ENCODE data around the gene CASP2. TPM values are rescaled to one million over a fixed set of nuclear protein-coding genes. Genes with fewer than 3 reads are reported as not detected.

CASP2 gene
- 35.5 and 39.3 TPM in 2 replicates for total RNA-seq (2013; cell fraction: nucleolus; rRNA removed)
- total RNA-seq (2014; rRNA removed) (20.2 and 20.9 TPM in 2 replicates), total RNA-seq (2014; rRNA removed; fragmentation: Illumina TruSeq; extraction: Trizol) (14.1 and 14.2 TPM in 2 replicates), total RNA-seq (2021) (56.1 and 60.4 TPM in 2 replicates), polyA plus RNA-seq (2011; rRNA removed) (19.6 and 33.5 TPM in 2 replicates), polyA plus RNA-seq (2014; fragmentation: Illumina TruSeq; extraction: Trizol) (35.9 and 36.1 TPM in 2 replicates), polyA plus RNA-seq (2014; fragmentation: Nextera tagmentation; extraction: Ambion mirVana) (10 to 100 TPM; 12.1 to 17.4 TPM), polyA plus RNA-seq (2014; rRNA removed) (21.0 and 22.3 TPM in 2 replicates), polyA plus RNA-seq (2016; fragmentation: Nextera tagmentation; extraction: Ambion mirVana) (10 to 100 TPM; 30.1 to 34.1 TPM), polyA minus RNA-seq (2011; rRNA and poly(A)+ RNA removed) (84.9 and 89.5 TPM in 2 replicates), Bru-seq, nascent RNA (percentile 91 among the genes with signal in this experiment), BruChase-seq, experiment 1, labeled RNA remaining after a 6-hour chase (percentile 93 among the genes with signal in this experiment), BruChase-seq, experiment 2, labeled RNA remaining after a 2-hour chase (percentile 94 among the genes with signal in this experiment)
- polyA plus RNA-seq (2011; ENCODE audit: low read depth) = 18.0 TPM
- 28.9 and 30.0 TPM in 2 replicates for polyA plus RNA-seq (2011; cell fraction: cytosol; rRNA removed)
- 28.2 and 35.4 TPM in 2 replicates for polyA plus RNA-seq (2011; cell fraction: nucleus; rRNA removed)
- polyA plus RNA-seq (2012) = 17.0 and 18.4 TPM in 2 replicates
- 26.5 and 27.5 TPM in 2 replicates for polyA minus RNA-seq (2011; cell fraction: cytosol; rRNA and poly(A)+ RNA removed)
- polyA minus RNA-seq (2011; cell fraction: nucleus; rRNA and poly(A)+ RNA removed) = 17.5 and 29.6 TPM in 2 replicates
- long read RNA-seq, experiment 1, full-length matches to known transcripts = 3 of 40 reads
- long read RNA-seq, experiment 1, partial matches to known transcripts = 0 of 40 reads
- long read RNA-seq, experiment 1, other reads (novel, unspliced or antisense) = 37 of 40 reads
- long read RNA-seq, experiment 2, full-length matches to known transcripts = 5 of 24 reads
- long read RNA-seq, experiment 2, partial matches to known transcripts = 1 of 24 reads
- long read RNA-seq, experiment 2, other reads (novel, unspliced or antisense) = 18 of 24 reads

GRCh38 chr7:143287935-143288826, at the start of gene CASP2:
Gene CASP2 (plus strand): TSS chr7:143288351. CDS start chr7:143288456, 105 bp downstream.
- DNase-seq (ENCODE audit: low read depth, low spot score) (peak; percentile 91), FAIRE-seq (peak; percentile 81), ATAC-seq (peak; percentile 95)
- peak within 1 kb of the TSS; percentile 93 for H2AFZ ChIP-seq (ENCODE audit: control insufficient read depth, low read depth, low read length)
- peaks cover 4 to 8% of the 10 kb centered on the region in 2 experiments; a peak in 3 of 4 replicates for H3K36me3 ChIP-seq (ENCODE audit: control insufficient read depth in 2 of 2, insufficient read depth in 2 of 2, low read length in 1 of 2)
- intact Hi-C loops (cut with micrococcal nuclease; ENCODE audit: unreplicated experiment) (loop anchor here (2.0 kb wide), 2 partner anchors 25 to 93 kb away; partner anchors contain the start of genes GSTK1 and ZYX), in situ Hi-C loops (cut with MboI) (no loop called here)
- peak within 1 kb of the TSS; percentile 85 for H3K4me2 ChIP-seq (ENCODE audit: control insufficient read depth, insufficient read depth)
- H3K27me3 ChIP-seq (replicated peaks in 1 of 2; ENCODE audit: control insufficient read depth in 2 of 2, insufficient read depth in 2 of 2, low read length in 1 of 2) = no peaks in the 10 kb centered on the region
- ChIA-PET CTCF (interaction anchor here (0.6 to 1.8 kb wide), 10 partner anchors 9 to 635 kb away, joined by 3 to 8 read pairs (median 4); partner anchors contain the start of gene GSTK1), RAD21 (ENCODE audit: unreplicated experiment) (interaction anchor here (0.5 to 1.9 kb wide), 3 partner anchors 11 to 24 kb away, joined by 5 to 7 read pairs (median 5); partner anchors contain the start of gene GSTK1), SMC1A (ENCODE audit: uncharacterized antibody, unreplicated experiment) (interaction anchor here (1.1 to 1.2 kb wide), 3 partner anchors 9 to 47 kb away, joined by 3 to 5 read pairs (median 3); no protein-coding TSS in a partner anchor), POLR2A (interaction anchor here (0.6 to 1.5 kb wide), 4 partner anchors 8 to 445 kb away, joined by 3 to 9 read pairs (median 4); partner anchors contain the start of gene GSTK1)
- H3K9me3 ChIP-seq (replicated peaks; ENCODE audit: control insufficient read depth, insufficient read depth, low read length) = no peaks in the 10 kb centered on the region; the same call in 2 of the 3 replicates
- peaks cover 10% of the 10 kb centered on the region for H3K4me1 ChIP-seq (ENCODE audit: control insufficient read depth, insufficient read depth, low read length)
- BruUV-seq (replicated peaks) = no TSS peak
- peak within 1 kb of the TSS; percentile 92 for H3K27ac ChIP-seq (ENCODE audit: control insufficient read depth, insufficient read depth)
- H3K9ac ChIP-seq (ENCODE audit: control insufficient read depth, insufficient read depth, low read length) = peak within 1 kb of the TSS; percentile 85
- no peaks in the 10 kb centered on the region for H4K20me1 ChIP-seq (ENCODE audit: control insufficient read depth, insufficient read depth)
- H3K79me2 ChIP-seq (ENCODE audit: control insufficient read depth, insufficient read depth, low read length) = peaks cover 35% of the 10 kb centered on the region
- WGBS (ENCODE audit: insufficient coverage, insufficient replicate concordance, low lambda C conversion rate, missing lambda C conversion rate) = 10% methylated on average over 64 of the region's 84 CpGs
- H3K4me3 ChIP-seq = peak within 1 kb of the TSS; percentile 78
- TF ChIP-seq TCF3 (IDR thresholded peaks at IDR 0.05; ENCODE audit: borderline replicate concordance, insufficient read depth, low read depth, low read length) (0 out of 2 replicates have a peak, but pooled peaks have one; percentile 9), PML (IDR thresholded peaks at IDR 0.05; ENCODE audit: low read length) (peak; percentile 70; the same call in 1 of the 2 replicates), MLLT1 (IDR thresholded peaks at IDR 0.05) (peak; percentile 87), HDAC6 (IDR thresholded peaks at IDR 0.05; ENCODE audit: unreplicated experiment) (no peak), E2F4 (IDR thresholded peaks at IDR 0.05; ENCODE audit: low read depth, low read length) (peak; percentile 60; the same call in 1 of the 2 replicates), EZH2 (IDR thresholded peaks at IDR 0.05; ENCODE audit: borderline replicate concordance, control insufficient read depth, low read depth, low read length) (no peak), ZNF592 (IDR thresholded peaks at IDR 0.05) (no peak)
